T-helper 2 cell treated with Interferon-gamma antibody and Interleukin-4, amounts not matched to agents 100 ng/mL and 5 ng/mL, for 36 hours (primary cell): ENCODE measurements around the gene MSH2. TPM values are rescaled to one million over a fixed set of nuclear protein-coding genes. Genes with fewer than 3 reads are reported as not detected.

Experiments
- intact Hi-C: fragments of 100-400 bp; cut with micrococcal nuclease; formaldehyde crosslinking; loops from one replicate; pipeline ENCODE4 v1.15.1; 2023
- total RNA-seq: library from RNA; stranded (reverse); gene quantifications from 2 replicates; pipeline ENCODE4 v1.2.3, GENCODE V29; 2022

MSH2 gene
- total RNA-seq, 1 donor from 2014 or later: 53.5 TPM

DNA sequence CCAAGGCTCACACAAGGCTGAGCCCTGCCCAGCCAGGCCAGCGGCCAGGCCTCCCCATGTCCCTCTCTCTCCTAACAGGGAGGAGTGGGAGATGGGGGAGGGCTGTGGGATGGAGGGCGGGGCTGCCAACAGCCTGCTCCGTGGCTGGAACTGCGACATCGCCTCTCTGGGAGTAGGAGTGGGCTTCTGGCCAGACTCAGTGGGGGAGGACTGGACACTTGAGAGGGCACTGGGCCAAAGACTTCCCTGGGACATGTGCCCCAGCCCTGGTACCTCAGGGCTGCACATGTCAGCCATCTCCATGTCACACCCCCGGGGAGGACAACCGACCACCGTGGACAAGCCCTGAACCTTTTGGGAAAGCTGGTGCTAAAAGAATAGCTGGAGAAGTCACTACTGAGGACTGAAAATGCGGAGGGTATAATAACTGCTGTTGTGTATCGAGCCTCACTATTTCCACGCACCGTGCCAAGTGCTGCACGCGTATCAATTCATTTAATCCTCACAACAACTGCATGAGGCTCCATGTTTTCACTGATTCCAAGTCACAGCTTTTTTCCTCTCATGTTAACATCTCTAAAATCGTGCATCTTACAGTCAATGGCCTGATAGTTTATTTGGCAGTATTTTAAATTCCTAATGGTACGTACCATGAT lies 127.3 kb downstream of the MSH2 start:
- intact Hi-C loops: no loop called here

DNA sequence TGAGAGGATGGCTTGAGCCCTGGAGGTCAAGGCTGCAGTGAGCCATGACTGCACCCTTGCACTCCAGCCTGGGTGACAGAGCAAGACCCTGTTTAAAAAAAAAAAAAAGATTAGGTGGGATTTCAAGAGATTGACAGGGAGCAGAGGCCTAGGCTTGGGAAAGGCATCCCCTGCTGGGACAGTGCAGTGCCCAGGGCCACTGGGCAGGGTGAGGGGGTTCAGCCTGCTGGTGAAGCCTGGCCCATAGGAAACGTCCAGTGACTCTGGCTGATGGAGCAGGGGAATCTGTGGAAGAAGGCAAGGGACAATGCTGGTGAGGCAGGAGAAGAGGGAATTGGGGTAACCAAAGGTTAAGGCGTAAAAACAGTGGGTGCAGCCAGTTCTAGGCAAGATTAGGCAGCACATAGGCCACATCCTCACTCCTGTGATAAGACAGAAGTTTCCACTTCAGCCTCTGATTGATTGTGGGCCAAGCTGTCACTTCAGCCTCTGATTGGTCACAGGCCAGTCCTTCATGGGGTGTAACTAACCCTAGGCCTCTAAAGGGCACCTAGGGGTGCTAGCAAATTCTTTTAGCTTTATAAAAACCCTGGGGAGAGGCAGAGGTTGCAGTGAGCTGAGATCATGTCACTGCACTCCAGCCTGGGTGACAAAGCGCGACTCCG lies 128.6 kb downstream of the MSH2 start:
- intact Hi-C loops: no loop called here

Other genes starting within 250 kb of the MSH2 start
- gene STPG4, start 247.8 kb upstream of the MSH2 start, total RNA-seq: 0.30 and 0.50 TPM in 2 replicates
- 423 and 425 TPM in 2 replicates for gene CALM2, start 226.6 kb upstream of the MSH2 start, total RNA-seq
- 0.20 TPM in 1 of 2 replicates, not detected in the other for gene EPCAM, start 33.8 kb upstream of the MSH2 start, total RNA-seq
- gene KCNK12, start 167.8 kb downstream of the MSH2 start, total RNA-seq: 0.09 TPM in 2 replicates